Stimulated activated CD4-positive, alpha-beta T cell treated with anti-CD3 and anti-CD28 coated beads, Interleukin-12 subunit alpha, Interleukin-12 subunit beta, amount 100 ng/mL, for 4 hours (primary cell): ENCODE measurements around the gene TTC39A.
"Not testable (repeated sequence)": the region's sequence is repeated elsewhere in the genome, so short reads cannot be mapped to it uniquely, and the experiment has no call there.

ENCODE experiments used
- DNase-seq: peaks from one replicate; pipeline ENCODE4 v3.0.0-alpha.2; 2020

The TTC39A gene

DNA sequence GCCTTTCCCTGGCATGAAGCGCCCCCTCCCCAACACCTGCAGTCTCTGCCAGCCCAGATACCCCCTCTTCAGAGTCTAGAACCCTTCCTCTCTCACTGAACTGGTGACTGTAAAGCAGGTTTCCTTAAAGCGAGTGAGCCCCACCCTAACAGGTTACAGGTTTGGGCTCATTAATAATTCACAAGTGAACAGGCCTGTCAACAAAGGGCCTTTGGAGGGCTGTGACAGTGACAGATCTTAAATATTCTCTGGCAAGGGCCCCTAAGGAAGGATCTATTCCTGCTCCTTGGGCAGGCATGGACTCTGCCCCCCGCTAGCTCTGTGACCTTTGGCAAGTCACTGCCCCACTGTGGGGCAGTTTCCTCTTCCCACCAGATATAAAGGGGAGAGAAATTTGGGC lies 5.6 kb upstream of the TTC39A start:
- no peak for DNase-seq

DNA sequence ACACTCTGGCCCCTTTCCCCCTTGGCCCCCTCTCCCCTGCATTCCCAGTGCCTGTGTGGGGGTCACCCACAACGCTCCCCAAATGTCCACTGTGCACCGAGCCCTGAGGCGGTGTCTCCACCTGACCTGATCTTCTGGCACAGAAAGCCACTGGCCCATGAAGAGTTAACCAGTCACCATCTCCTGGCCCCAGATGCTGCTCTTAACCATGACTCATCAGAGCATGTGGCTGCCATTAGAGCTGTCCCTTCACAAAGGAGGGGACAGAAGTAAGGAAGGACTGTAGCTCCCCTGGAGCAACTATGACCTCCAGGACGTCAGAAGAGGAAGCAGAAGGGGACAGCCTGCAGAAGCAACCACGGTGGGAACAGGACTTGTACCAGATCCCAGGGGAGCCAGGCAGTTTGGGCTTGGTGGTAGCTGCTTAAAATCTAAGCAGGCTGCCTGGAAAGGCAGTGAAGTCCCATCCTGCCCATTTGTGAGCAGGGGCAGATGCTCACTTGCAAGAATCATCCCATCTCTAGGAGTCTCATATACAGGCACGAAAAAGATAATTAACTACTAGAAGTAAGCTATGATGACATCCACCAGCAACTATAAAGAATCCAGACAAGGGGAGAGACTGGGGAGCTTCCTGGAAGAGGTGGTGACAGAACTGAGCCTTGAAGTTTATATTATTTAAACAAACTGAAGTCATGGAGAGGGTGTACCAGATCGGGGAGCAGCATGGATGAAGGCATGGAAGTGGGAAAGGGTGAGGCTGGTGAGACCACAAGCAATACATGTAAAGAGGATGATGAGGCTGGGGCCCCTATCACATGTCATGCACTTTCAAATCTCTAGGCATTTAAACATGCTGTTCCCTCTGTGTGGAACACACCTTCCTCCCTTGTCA lies 1.1 kb upstream of the TTC39A start:
- DNase-seq = no peak

DNA sequence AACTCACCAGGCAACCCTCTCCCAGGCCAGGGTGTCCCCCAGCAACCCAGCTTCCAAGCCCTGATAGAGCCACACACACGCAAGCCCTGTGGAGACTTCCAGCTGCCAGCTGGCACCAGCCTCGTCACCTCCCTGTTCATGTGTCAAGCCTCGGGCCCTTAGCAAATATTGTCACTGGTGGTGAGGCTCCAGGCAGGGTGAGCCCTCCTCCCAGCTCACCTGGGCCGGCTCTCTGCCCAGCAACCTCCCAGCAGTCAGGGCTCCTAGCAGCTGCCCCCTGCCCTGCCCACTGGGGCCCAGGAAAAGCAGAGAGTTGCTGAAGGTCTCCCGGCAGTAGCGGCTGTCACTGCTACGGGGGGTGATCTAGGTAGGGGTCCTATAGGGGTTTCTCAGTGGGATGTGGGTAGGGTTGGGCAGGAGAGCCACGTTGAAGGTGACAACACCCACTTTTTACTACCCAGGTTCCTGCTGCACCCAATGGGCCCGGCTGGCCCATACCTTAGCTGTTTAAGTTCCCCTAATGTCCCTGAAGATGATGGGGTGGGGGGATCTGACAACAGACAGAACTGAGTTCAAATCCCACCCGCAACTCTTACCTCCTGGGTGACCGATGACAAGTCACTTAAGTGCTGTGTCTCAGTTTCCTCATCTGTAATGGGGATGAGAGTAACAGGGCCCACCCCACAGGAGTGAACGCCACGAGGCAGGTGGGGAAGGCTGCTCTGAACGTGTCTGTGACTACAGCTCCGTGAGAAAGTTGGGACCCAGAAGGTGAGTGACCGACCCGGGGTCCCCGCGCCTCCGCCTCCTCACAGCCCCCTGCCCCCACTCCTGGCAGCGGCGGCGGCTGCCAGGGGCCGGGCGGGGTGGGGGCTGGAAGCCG lies 678 bp downstream of the TTC39A start:
- DNase-seq = no peak

DNA sequence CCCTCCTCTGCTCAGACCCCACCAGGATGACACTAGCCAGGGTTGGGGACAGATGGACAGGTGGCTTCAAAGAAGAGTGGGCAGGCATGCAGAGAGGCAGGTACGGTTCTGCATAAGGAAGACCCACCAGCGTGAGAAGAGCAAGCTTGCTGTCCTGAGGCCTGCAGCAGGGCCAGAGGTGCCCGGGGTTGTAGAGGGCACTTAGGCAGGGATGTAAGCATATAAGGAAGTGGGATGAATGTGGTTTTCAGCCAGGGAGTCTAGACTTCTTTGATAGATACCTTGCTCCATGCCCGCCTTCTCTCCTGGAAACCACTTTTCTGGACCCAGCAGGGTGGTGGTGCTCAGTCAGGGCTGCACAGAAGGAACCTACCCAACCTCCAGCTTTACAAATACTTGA lies 1.4 kb downstream of the TTC39A start:
- DNase-seq = no peak

DNA sequence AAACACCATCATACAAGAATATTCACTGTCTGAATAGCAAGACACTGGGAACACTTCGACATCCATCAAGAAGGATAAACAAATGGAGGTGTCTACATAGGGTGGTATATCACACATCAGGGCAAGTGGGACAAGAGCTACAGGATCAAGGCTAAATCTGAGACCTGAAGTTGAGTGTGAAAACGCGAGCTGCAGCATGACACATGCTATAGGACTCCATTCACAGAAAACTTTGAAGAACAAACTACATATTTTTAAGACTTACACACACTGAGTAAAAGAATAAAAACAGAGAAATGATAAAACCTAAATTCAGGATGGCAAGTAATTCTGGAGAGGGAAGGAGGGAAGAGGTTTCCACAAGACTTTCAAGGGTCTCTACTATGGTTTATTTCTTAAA lies 2.1 kb downstream of the TTC39A start:
- DNase-seq = no peak

DNA sequence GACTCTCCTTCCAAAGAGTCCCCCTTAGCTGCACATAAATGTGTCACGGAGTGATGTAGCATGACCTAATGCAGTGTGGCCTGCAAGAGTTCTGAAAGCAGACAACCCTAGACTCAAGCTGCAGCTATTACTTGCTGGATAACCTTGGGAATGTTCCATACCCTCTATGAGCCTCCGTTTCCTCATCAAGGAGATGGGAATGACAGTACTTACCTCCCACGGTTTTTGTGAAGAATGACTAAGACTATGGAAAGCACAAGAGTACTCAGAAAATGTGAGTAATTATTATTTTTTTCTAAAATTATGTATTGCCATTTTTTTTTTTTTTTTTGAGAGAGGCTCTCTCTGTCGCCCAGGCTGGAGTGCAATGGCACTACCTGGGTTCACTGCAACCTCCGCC lies 3.0 kb downstream of the TTC39A start:
- no peak for DNase-seq

DNA sequence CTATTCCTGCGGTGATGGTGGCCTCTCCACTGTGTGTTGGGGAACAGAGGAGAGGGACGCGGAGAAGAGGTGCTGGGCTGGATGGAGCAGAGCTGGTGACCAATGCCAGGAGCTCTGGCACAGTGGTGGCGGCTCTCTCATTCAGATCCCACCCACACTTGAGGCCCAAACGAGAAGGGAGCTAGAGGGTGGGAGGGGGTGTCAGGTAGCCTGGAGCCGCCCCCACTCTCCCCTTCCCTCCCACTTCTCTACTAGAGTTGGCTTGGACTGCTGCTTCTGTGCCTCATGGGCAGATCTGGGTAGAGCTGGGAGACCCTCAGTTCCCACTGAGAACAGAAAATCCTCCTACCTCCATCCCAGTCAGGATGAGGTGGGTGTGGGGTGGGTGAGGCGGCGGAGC lies 3.5 kb downstream of the TTC39A start:
- DNase-seq = no peak

DNA sequence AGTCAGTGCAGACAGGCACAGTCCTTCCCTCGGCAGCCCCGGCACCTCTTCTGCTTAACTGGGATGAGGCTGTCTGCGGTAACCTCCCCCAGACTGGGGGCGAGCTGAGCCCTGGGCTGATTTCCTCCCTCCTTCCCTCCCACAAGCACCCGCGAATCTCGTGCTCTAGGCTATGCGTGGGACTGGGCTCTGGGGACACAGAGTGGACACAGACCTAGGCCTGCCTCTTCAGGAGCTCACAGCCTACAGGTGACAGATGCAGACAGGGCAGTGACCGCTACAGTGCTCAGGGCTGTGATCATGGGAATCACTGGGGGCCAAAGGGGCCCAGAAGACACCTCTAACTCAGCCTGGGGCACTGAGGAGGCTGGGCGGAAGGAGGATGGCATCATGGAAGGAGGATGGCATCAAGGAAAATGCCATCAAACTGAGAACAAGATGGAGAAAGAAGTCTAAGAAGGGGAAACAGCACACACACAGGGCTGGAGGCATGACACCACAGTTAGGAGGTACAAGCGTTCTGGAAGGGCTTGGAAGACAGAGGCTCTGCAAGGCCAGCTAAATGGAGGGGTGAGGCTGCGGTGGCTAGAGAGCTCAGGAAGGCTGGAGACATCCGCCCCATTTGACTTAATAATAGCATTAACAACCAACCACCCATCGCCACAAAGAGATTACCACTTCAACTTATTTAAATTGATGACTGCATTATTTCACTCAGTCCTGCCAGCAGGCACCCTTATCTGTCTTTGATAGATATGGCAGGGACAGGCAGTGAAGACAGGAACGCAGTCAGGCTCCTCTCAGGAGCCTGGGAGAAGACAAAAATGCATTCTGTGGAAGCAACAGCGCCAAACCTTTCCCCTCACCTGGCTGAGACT lies 4.2 kb downstream of the TTC39A start:
- DNase-seq = no peak

DNA sequence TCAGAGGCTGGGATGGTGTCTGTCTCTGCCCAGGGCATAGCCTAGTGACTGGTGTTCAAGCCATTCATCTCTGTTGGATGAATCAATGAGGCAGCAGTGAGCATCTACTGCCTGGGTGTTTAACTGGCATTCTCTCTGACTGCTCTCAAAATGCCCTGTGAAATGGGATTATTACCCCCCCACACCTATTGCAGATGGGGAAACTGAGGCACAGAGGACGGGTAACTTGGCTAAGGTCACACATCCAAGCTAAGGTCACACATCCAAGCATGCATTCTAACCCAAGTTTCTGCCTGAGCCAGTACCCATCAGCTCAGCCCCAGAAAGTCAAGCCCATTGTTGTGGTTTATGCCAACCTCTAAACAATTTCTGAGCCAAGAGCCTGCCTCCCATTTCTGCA lies 5.0 kb downstream of the TTC39A start:
- DNase-seq = no peak

DNA sequence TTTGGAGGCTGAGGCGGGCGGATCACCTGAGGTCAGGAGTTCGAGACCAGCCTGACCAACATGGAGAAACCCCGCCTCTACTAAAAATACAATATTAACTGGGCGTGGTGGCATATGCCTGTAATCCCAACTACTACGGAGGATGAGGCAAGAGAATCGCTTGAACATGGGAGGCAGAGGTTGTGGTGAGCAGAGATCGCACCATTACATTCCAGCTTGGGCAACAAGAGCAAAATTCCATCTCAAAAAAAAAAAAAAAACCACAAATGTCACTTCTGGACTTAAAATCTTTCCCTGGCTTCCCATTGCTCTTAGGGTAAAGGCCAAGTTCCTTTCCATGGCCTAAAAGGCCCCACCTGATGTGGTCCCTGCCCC lies 5.4 kb downstream of the TTC39A start:
- not testable (repeated sequence) for DNase-seq

DNA sequence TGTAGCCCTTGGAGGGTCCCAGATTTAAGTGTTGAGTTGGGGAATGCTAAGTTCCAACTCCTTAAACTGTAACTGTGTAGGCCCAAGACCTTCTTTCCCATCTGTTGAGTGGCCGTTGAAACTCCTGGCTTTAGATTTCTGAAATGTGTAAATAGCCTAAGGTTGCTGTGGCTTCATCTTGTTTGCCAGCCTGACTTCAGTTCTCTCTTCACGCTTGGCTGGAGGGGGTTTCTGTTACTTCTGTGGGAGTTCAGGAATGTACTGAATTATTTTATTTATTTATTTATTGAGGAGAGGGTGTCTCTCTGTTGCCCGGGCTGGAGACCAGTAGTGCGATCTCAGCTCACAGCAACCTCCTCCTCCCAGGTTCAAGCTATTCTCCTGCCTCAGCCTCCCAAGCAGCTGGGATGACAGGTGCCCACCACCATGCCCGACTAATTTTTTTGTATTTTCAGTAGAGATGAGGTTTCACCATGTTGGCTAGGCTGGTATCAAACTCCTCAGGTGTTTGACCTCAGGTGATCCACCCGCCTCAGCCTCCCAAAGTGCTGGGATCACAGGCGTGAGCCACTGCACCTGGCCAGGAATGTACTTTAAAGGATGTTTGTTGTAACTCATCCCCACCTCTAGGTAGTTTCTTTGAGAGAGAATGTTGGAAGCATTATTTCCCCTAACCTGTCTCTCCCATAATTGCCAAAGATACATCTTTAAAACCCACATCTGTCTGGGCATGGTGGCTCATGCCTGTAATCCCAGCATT lies 5.9 kb downstream of the TTC39A start:
- no peak for DNase-seq

DNA sequence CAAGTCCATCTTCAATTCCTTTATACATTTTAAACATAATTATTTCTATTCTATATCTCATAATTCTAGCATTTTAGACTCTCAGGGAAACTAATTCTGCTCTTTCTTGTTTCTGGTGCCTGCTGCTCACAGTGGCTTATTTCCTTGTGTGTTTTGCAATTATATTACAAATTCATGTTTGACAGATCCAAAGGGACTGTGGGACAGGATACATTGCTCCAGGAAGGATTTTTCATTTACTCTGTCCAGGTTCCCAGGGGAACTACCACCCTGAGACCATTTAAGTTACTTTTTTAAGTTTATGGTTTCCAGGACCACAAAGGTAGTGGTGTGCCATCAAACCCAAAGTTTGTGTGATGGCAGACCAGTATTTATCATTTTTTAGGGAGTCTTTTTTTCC lies 6.6 kb downstream of the TTC39A start:
- no peak for DNase-seq

DNA sequence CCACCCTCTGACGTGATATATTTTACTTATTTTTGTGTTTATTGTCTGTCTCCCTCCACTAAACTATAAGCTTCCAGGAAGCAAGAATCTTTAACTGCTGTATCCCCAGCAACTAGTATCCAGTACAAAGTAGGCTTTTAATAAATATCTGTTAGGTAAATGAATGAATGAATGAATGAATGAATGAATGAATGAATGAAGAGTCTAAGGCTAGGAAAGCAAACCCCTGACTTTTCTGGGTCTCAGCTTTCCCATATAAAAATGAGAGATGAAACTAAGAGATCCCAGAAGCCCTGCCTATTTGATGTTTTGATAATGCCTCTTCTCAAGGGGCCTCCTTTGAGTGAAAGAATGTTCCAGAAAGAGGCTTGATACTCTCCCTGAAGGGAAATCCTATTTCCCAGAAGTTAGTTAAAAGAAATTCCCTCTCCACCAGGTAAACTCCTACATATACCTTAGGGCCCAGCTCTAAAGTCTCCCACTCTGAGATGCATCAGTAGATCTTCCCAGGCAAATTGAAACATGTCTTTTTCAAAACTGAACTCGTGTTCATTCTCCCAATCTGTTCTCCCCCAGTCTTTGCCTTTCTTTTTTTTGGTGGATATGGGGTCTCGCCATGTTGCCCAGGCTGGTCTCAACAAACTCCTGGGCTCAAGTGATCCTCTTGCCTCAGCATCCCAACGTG lies 7.8 kb downstream of the TTC39A start:
- no peak for DNase-seq

DNA sequence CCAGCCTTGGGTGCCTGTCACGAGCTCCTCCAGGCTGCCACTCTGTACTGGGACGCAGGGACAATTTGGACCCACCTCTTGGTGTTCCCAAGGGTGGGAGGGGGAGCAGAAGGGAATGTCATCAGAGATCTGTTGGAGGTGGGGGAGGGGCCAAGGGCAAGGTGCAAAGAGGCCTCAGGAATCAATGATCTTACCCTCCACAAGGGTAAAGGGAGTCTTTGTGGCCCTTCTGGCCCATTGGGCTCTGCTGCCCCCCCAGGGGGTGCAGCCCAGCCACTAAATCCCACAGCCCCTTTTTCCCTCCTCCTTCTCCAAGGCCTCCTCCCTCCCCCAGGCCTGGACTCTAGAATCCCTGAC lies 8.5 kb downstream of the TTC39A start:
- no peak for DNase-seq

DNA sequence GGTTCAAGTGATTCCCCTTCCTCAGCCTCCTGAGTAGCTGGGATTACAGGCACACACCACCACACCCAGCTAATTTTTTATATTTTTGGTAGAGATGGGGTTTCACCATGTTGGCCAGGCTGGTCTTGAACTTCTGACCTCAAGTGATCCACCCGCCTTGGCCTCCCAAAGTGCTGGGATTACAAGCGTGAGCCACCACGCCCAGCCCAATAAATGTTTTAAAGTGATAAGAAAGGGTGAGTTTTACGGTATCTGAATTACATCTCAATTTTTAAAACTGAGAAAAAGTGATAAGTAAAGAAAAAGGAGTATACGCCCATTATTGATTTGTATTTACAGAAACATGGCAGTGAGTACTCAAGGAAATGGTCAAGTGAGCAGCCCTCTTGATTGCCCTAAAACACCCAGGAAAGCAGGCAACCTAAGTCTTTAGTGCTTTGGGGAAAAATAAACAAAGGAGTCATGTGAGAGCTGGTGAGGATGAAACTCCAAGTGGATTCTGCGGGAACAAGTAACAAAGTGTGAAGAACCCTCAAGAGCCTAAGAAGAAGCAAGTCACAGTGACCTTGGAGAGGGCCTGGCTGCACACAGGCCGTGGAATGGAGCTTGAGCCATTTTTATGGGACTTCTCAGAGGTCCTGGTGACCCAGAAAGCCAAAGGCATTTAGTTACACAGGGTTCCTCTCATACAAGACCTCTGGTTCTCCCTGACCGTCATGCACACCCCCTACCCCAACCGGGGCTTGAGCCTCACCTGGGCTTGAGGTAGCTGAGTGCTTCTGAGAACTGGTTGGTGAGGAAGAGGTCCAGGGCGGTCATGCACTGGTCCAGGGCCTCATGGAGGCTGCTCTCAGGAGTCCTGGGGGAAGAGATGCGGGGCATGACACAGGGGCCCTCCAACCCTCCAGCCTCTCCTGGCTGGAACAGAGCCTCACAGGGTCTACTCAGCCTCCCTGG lies 9.1 kb downstream of the TTC39A start:
- no peak for DNase-seq

DNA sequence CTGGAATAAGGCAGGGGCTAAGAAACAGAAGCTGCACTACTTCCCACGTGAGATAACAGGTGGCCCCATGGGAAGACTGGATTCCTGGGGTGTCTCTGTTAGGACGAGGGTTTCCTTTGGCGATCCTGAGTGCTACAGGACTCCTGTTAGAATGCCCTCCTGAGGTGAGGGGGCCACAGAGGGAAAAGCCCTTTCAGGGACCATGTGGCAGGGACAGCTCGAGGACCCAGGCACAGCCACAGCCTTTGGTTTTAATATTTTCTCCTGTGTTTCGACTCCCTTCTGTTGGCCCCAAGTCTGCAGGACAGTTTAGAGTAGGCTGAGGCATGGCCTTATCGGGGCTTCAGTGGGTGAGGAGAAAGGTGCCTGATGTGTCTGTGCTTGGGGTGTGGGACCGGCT lies 12.6 kb downstream of the TTC39A start:
- no peak for DNase-seq

DNA sequence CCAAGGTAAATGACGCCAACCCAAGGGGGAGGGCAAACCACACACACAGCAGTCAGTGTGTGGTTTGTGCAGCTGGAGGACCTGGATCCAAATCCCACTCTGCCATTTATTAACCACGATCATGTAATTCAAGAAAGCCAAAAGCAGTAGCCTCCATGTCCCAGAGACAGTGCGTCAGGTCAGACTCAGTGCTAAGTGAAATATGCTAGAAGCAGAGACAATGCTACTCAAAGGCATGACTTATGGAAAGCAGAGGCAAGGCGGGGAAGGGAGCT lies 13.6 kb downstream of the TTC39A start:
- DNase-seq = no peak

DNA sequence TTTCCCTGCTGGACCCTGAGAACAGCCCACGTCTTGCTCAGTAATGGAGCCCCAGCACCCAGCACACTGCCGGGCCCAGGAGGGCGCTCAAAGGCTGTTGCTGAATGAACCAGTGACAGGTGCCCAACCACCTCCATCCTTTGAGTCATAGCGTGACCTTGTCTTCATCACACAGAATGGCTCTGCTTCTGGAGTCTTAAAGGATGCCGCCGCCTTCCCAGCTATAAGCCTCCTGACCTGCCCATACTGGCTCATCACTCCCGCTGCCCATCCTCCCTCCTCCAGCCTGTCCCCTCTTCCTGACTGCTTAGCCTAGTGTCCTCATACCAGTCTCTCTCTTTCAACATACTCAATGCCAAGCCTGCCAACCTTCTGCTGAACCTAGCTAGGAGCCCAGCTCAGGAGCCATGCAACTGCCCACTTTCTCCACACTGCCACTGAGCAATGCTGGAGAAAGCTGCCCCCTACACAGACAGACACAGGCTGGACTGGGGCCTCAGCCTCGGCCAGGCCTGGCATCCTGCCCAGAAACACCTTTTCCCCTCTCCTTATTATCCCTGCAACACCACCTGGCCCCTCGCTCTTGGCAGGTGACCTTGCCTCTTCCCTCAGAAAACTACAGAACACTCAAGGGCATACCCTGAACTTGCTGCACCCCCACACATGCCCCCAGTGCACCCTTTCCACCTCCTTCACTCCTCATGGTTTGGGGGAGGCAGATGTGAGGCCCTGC lies 14.1 kb downstream of the TTC39A start:
- DNase-seq = no peak

DNA sequence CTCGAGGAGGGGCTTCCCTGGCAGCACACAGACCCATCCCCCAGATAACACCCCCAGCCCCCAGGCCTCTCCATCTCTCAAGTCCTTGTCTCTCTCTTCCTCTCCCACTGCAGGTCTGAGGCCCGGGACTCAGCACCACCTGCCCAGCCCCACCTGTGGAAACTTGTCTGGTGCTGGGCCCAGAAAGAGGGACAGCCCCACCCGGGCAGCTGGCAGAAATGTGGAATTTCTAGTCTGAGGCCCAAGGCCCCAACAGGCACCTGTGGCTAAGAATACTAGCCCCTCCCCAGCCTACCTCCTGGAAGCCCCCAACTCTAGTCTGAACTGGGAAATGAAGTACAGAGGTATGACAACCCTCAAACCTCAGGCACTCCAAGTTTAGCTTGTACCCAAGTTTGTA lies 15.4 kb downstream of the TTC39A start:
- DNase-seq = no peak
